DOHH2 (cell line): ENCODE results near the gene TMEM132D.

Experiments
- H3F3A ChIP-seq: fragments of 200-600 bp; sonication (generic), shearing (Covaris generic); 2 replicates; pipeline ENCODE4 v1.6.0; 2016; ENCODE audit warnings: antibody characterized with exemption, mild to moderate bottlenecking; ENCODE audit not compliant: control insufficient read depth, insufficient read depth
- H3K27ac ChIP-seq: fragments of 200-600 bp; sonication (generic); 2 replicates; pipeline ENCODE4 v1.5.1; 2014; ENCODE audit warnings: low read depth, mild to moderate bottlenecking, low read length, moderate library complexity
- H3K27me3 ChIP-seq: fragments of 200-600 bp; sonication (generic); 2 replicates; pipeline ENCODE4 v1.6.1; 2014; ENCODE audit warnings: mild to moderate bottlenecking, low read length, mixed read lengths; ENCODE audit not compliant: control insufficient read depth
- H3K36me3 ChIP-seq: fragments of 200-600 bp; sonication (generic); 2 replicates; pipeline ENCODE4 v1.6.1; 2014; ENCODE audit warnings: mild to moderate bottlenecking, low read length, moderate library complexity, mixed read lengths; ENCODE audit not compliant: control insufficient read depth
- H3K4me1 ChIP-seq: fragments of 200-600 bp; sonication (generic); 2 replicates; pipeline ENCODE4 v1.6.1; 2014; ENCODE audit warnings: mild to moderate bottlenecking, low read length, mixed read lengths; ENCODE audit not compliant: control insufficient read depth
- H3K4me2 ChIP-seq: fragments of 200-600 bp; sonication (generic); 2 replicates; pipeline ENCODE4 v1.6.0; 2014; ENCODE audit warnings: mild to moderate bottlenecking, low read length, moderate library complexity
- H3K4me3 ChIP-seq: fragments of 200-600 bp; sonication (generic); 2 replicates; pipeline ENCODE4 v1.5.1; 2014; ENCODE audit warnings: mild to moderate bottlenecking, low read length, mixed read lengths
- H3K79me2 ChIP-seq: fragments of 200-600 bp; sonication (generic); 2 replicates; pipeline ENCODE4 v1.6.1; 2014; ENCODE audit warnings: mild to moderate bottlenecking, low read length, mixed read lengths; ENCODE audit not compliant: control insufficient read depth
- H3K9me2 ChIP-seq: fragments of 200-600 bp; sonication (generic); replicated peaks from 2 replicates; pipeline ENCODE4 v1.6.1; 2014; ENCODE audit warnings: mild to moderate bottlenecking, low read length, mixed read lengths; ENCODE audit not compliant: control insufficient read depth
- H3K9me3 ChIP-seq: fragments of 200-600 bp; sonication (generic); 2 replicates; pipeline ENCODE4 v1.6.1; 2014; ENCODE audit warnings: antibody characterized with exemption, low read length, mixed read lengths; ENCODE audit not compliant: control insufficient read depth, insufficient read depth
- H4K20me1 ChIP-seq: fragments of 200-600 bp; sonication (generic); 2 replicates; pipeline ENCODE4 v1.6.0; 2014; ENCODE audit warnings: low read depth, mild to moderate bottlenecking, antibody characterized with exemption, low read length, moderate library complexity; ENCODE audit not compliant: control insufficient read depth, insufficient read depth
- CTCF ChIP-seq: fragments of 200-600 bp; sonication (generic); IDR thresholded peaks from one replicate; pipeline ENCODE4 v1.5.1; 2014; ENCODE audit warnings: antibody characterized with exemption, mild to moderate bottlenecking, low read depth, low read length; ENCODE audit not compliant: poor library complexity, severe bottlenecking
- EZH2phosphoT487 ChIP-seq: fragments of 200-600 bp; sonication (generic); IDR thresholded peaks from 2 replicates; pipeline ENCODE4 v1.6.1; 2017; ENCODE audit warnings: borderline replicate concordance, mild to moderate bottlenecking, antibody characterized with exemption, low read length, moderate library complexity, mixed read lengths

Gene TMEM132D

GRCh38 chr12:129296671-129297070, 607.2 kb downstream of the TMEM132D start:
- Histone ChIP-seq H3K27ac (no peak overlapping the region), H3K9me2 (no peaks in the 10 kb centered on the region), H3K79me2 (no peaks in the 10 kb centered on the region), H3K9me3 (no peaks in the 10 kb centered on the region), H3K36me3 (no peaks in the 10 kb centered on the region), H3K4me1 (no peaks in the 10 kb centered on the region), H3K4me2 (no peak overlapping the region), H3K4me3 (no peak overlapping the region), H4K20me1 (no peaks in the 10 kb centered on the region), H3F3A (no peaks in the 10 kb centered on the region), H3K27me3 (no peaks in the 10 kb centered on the region)
- TF ChIP-seq CTCF (no peak), EZH2phosphoT487 (no peak)

GRCh38 chr12:129294868-129295267, 609.0 kb downstream of the TMEM132D start:
- Histone ChIP-seq H3K27ac (no peak overlapping the region), H3K4me1 (no peaks in the 10 kb centered on the region), H3K9me3 (no peaks in the 10 kb centered on the region), H3K27me3 (no peaks in the 10 kb centered on the region), H4K20me1 (no peaks in the 10 kb centered on the region), H3K79me2 (no peaks in the 10 kb centered on the region), H3K4me3 (no peak overlapping the region), H3K4me2 (no peak overlapping the region), H3K9me2 (no peaks in the 10 kb centered on the region), H3F3A (no peaks in the 10 kb centered on the region), H3K36me3 (no peaks in the 10 kb centered on the region)
- TF ChIP-seq CTCF (no peak), EZH2phosphoT487 (no peak)

GRCh38 chr12:129279771-129280170, 624.1 kb downstream of the TMEM132D start:
- Histone ChIP-seq H3F3A (no peaks in the 10 kb centered on the region), H3K4me1 (no peaks in the 10 kb centered on the region), H3K27me3 (no peaks in the 10 kb centered on the region), H4K20me1 (no peaks in the 10 kb centered on the region), H3K79me2 (no peaks in the 10 kb centered on the region), H3K27ac (no peak overlapping the region), H3K4me2 (no peak overlapping the region), H3K4me3 (no peak overlapping the region), H3K36me3 (no peaks in the 10 kb centered on the region), H3K9me3 (no peaks in the 10 kb centered on the region), H3K9me2 (no peaks in the 10 kb centered on the region)
- no peak for TF ChIP-seq EZH2phosphoT487
- TF ChIP-seq CTCF: no peak
